Stimulated activated CD4-positive, alpha-beta T cell treated with anti-CD3 and anti-CD28 coated beads, Interleukin-1b, Interleukin-23, amount 100 ng/mL, for 1 hour (primary cell): ENCODE results near the gene CTNNA2.

ENCODE experiments used
- DNase-seq, 2 donors: peaks; one replicate each; pipeline ENCODE4 v3.0.0-alpha.2; 2020; ENCODE audit warnings: low read depth in 2 of 2

The CTNNA2 gene

GRCh38 chr2:79935046-79935732, 422.3 kb downstream of the CTNNA2 start:
- DNase-seq = no peak

GRCh38 chr2:79935771-79936657, 423.2 kb downstream of the CTNNA2 start:
- no peak for DNase-seq

GRCh38 chr2:79936715-79937114, 423.9 kb downstream of the CTNNA2 start:
- no peak for DNase-seq

DNA sequence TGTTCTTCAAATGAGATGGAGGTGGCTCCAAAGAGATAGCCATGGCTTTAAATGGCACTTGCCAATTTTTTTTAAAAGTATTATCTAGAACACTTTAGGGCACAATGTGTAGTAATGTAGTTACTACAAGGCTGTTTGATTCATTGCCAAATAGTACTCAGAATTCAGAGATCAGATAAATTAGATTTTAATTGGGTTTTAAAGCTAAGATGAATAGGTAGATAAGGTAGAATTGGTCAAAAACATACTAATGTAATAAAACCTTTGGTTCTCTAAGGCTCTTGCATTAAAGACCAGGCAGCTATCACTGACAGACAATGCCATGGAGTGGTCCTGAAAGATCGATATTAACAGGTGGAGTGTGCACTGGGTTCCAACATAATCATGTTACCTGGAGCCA, 425.8 kb downstream of the CTNNA2 start:
- no peak for DNase-seq

GRCh38 chr2:79940364-79940763, 427.5 kb downstream of the CTNNA2 start:
- DNase-seq = no peak

DNA sequence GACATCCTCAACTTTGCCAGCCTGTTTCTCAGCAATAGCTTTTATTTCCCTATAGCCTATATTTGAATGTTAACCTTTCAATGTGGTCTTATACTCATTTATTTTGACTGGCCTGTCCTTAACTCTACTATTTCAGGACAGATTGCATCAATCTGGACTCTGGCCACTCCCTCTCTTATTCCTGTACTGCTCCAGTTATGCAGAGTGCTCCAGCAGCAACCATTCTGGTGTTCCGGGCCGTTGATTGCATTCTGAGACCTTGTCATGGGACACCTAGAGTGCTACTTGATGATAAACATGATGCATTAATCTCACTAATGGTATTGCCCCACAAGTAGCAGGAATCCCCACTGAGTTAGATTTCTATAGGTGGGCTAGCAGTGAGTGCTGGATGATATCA, 428.3 kb downstream of the CTNNA2 start:
- no peak for DNase-seq

DNA sequence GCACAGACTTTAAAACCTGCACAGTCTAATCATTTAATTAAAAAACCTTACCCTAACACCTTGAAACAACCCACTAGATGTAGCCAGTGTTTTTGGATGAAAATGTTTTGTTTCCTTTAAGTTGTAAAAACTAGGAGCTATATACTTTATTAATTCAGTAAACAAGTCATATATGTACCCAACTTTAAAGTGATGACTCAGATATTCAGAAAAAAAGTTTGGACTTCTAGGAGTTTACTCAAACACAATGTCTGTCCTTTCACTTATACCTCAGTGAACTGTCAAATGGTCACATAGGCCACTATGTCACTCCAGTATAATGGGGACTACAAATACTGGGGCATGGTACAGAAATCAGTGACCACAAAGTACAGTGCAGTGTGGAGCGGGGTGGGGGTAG, 431.4 kb downstream of the CTNNA2 start:
- no peak for DNase-seq

GRCh38 chr2:79945653-79946445, 433.0 kb downstream of the CTNNA2 start:
- DNase-seq = no peak

DNA sequence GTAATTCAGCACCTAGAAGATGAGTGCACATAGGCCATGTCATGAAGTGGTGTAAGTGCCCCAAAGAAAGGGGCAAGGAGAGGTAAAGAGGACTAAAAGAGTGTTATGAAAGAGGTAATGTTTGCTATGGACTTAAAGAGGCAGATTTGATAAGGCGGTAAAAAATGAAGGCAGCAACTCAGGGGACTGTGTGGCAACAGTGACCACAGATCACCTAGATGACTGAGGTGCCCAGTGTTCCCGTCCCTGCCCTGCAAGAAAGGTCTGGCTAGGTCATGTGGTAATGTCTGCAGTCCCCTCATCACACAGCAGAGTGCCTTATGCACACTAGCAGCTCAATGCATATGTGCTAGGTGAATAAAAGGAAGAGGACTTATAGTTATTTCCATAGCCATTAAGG, 434.9 kb downstream of the CTNNA2 start:
- no peak for DNase-seq

- no peak for DNase-seq
These were observed 437.7 kb downstream of the CTNNA2 start for GRCh38 chr2:79950526-79950925.

GRCh38 chr2:79952616-79953015, 439.8 kb downstream of the CTNNA2 start:
- DNase-seq = no peak

- no peak for DNase-seq
These were observed 447.2 kb downstream of the CTNNA2 start for GRCh38 chr2:79960035-79960434.

GRCh38 chr2:79960519-79960918, 447.7 kb downstream of the CTNNA2 start:
- no peak for DNase-seq

DNA sequence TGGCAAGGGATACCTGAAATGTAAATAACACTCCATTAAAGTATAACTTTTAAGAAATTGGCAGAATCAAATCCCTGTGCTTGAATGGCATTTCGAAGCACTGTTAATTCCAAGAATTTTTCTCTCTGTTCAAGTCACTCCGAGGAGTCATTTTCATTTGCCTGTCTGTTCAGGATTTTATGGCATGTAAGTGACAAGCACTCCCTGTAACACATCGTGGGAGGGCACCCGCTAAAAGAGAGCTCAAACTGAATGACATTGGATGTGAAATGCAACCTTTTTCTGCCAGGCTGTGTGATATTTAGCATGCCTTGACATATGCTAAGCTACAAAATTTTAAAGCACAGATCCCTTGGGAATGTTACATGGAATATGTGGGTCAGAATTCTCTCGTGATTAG, 452.1 kb downstream of the CTNNA2 start:
- no peak for DNase-seq

GRCh38 chr2:79966369-79966768, 453.5 kb downstream of the CTNNA2 start:
- DNase-seq = no peak

DNA sequence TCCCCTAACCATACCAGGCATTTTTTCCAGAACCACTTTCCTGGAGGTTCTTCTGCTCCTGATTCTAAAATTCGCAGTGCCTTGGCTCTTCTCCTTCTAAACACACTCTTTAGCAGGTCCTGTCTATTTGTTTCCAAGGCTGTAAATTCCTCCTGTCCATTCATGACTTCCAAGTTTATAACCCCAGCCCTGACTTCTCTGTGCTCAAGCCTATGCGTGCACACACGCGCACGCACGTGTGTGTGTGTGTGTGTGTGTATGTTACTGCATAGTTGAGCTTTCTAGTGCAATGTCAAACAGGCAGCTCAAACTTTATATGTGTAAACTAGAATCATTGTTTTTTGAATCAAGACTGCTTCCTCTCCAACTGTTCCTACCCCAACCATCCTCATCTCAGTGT, 454.0 kb downstream of the CTNNA2 start:
- DNase-seq = no peak

DNA sequence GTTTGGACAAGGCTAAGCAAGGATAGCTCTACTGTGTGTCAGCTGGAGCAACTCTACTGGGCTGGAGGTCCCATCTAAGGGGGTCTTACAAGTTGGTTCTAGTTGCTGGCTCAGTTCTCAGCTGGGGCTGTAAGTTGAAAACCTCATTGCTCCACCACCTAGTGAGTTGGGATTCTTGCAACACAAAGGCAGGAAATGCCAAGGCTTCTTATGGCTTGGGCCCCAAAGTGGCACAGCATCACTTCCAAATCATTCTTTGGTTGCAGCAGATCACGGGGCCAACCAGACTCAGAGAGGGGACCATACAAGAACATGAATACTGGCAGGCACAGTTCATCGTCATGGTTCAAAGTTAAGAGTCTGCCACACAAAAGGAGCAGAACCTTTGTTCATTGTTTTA, 459.0 kb downstream of the CTNNA2 start:
- DNase-seq = no peak

GRCh38 chr2:79972661-79973060, 459.8 kb downstream of the CTNNA2 start:
- DNase-seq = no peak

DNA sequence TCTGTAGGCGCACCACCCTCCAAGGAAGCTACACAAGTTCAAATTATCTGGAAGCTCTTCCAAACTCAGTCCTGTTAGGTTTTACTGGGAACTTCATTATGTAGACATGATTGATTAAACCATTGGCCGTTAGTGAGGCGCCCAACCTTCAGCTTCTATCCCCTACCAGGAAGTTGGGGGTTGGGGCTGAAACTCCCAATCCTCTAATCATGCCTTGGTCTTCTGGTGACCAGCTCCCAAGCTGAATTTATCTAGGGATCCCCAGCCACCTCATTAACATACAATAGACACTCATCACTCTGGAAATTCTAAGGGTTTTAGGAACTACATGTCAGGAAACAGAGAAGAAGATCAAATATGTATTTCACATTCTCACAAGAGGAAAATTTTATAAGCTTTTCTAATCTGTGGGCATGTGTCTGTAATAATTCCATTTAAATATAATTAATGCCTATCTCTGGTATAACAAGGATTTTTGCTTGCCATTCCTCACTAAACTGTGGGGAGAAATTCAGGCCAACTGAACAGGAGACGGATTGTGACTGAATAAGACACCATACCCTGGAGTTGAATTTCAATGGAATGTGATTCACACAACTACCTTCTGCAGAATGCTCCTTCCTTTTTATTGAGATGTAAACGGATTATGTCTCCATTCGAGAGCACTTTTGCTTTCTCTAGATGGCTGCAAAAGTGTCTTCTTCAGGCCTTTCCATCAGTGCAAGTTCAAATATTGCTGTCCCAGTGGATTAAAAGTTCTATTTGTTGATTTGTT, 463.1 kb downstream of the CTNNA2 start:
- DNase-seq = no peak

- DNase-seq = no peak
These were observed 464.9 kb downstream of the CTNNA2 start for GRCh38 chr2:79977792-79978191.

DNA sequence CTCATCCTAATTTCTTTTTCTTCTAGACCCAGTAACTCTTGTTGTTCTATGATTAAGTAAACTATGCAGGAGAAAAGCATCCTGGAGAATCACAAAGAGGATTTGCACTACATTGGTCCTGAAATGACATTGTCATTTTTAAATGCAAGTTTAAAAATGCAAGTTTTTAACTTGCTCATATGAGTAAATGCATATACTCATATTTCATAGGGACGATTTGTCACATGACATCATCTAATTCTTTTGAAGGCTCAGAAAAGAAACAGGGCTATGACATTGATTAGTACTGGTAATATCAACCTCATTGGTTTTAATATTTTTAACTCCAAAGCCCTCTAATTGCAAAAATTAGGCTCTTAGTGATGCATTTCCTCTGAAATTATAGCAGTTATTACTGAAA, 467.3 kb downstream of the CTNNA2 start:
- no peak for DNase-seq

GRCh38 chr2:79980816-79981215, 468.0 kb downstream of the CTNNA2 start:
- DNase-seq = no peak
